T-helper 17 cell (primary cell): ENCODE measurements around the gene ACTRT2. TPM values are rescaled to one million over a fixed set of nuclear protein-coding genes. Genes with fewer than 3 reads are reported as not detected.
A peak's percentile ranks its signal among the peaks of the same experiment; 100 is the strongest.

Source experiments
- ATAC-seq: fragments of 150-1000 bp; cut with Tn5 transposase; 2 replicates; pipeline ENCODE4 v1.10.0; 2021; ENCODE audit warnings: mild to moderate bottlenecking, moderate library complexity
- DNase-seq, 3 donors: peaks; one replicate each; pipeline versions ENCODE4 v3.0.0 to v3.0.0-alpha.2; 2020 to 2021
- H3K9me3 ChIP-seq: one replicate; pipeline ENCODE4 v1.7.0; 2013; ENCODE audit warnings: low read length, mild to moderate bottlenecking; ENCODE audit not compliant: control insufficient read depth, poor library complexity, severe bottlenecking
- H3K27ac Mint-ChIP-seq: one replicate; pipeline ENCODE4 v1.8.0; 2022; ENCODE audit warnings: mild to moderate bottlenecking, moderate library complexity, mixed read lengths
- H3K27me3 Mint-ChIP-seq: one replicate; pipeline ENCODE4 v1.8.0; 2022; ENCODE audit warnings: mixed read lengths
- H3K36me3 Mint-ChIP-seq: one replicate; pipeline ENCODE4 v1.8.0; 2022; ENCODE audit warnings: low read depth, mixed read lengths
- H3K4me1 Mint-ChIP-seq: one replicate; pipeline ENCODE4 v1.8.0; 2022; ENCODE audit warnings: mild to moderate bottlenecking, mixed read lengths
- H3K4me3 Mint-ChIP-seq: one replicate; pipeline ENCODE4 v1.8.0; 2022; ENCODE audit warnings: mild to moderate bottlenecking, moderate library complexity, mixed read lengths
- total RNA-seq, 4 donors: library from RNA in 2 of 4; stranded (reverse) in 2 of 4; gene quantifications; one replicate each; pipeline ENCODE4 v1.2.3 and lab custom pipeline; 2022 to 2026

ACTRT2 gene
- total RNA-seq, 2 donors from 2014 or later = not detected

DNA sequence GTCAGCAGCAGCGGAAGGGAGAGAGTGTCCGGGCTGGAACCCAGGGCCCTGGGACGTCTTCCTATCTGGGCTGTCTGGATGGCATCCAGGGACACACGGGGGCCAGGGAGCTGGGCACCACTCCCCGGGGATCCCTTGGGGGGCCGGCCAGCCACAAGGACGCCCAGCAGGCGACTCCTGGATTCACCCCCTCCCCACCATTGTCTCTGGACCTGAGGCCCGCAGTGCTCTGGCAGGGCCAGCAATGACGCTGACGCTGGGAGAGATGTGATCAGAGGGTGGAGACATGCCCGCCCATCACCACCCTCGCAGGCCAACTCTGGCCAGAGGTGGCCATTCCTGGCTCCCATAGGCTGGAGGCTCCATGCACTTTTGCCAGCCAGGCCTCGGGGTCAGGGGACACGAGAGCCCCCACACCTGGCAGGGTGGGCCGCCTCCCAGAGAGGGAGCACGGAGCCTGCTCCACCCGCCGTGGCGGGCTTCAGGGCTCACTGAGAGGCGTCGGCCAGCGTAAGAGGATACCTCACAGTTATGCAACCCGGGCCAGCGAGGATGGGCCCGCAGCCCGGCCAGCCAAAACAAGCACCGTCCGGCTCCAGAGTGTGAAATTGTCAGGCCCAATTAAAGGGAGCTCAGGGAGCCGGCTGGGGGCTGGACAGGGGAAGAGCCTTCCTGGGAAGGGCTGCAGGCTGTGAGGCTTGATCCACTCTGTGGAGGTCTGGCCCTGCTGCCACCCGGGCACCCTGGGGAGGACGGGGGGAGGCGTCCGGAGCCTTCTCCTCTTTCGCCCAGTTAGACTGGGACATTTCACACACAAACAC lies 10.3 kb downstream of the ACTRT2 start:
- no peak overlapping the region for H3K4me3 Mint-ChIP-seq
- peaks cover 16% of the 10 kb centered on the region for H3K4me1 Mint-ChIP-seq
- H3K9me3 ChIP-seq = no peaks in the 10 kb centered on the region
- ATAC-seq (no peak), DNase-seq (no peak)
- no peaks in the 10 kb centered on the region for H3K27me3 Mint-ChIP-seq
- H3K36me3 Mint-ChIP-seq = no peaks in the 10 kb centered on the region
- H3K27ac Mint-ChIP-seq = no peak overlapping the region

- peaks cover 16% of the 10 kb centered on the region for H3K4me1 Mint-ChIP-seq
- no peak for DNase-seq
- peak overlapping the region; percentile 79 for H3K4me3 Mint-ChIP-seq
- H3K9me3 ChIP-seq = no peaks in the 10 kb centered on the region
- H3K27me3 Mint-ChIP-seq = no peaks in the 10 kb centered on the region
- peak overlapping the region; percentile 24 for H3K27ac Mint-ChIP-seq
- no peak for ATAC-seq
- no peaks in the 10 kb centered on the region for H3K36me3 Mint-ChIP-seq
These were observed 11.2 kb downstream of the ACTRT2 start for GRCh38 chr1:3032371-3033039.

- Mint-ChIP-seq H3K4me3 (peak overlapping the region; percentile 59), H3K27me3 (no peaks in the 10 kb centered on the region), H3K4me1 (peaks cover 18% of the 10 kb centered on the region), H3K27ac (peak overlapping the region; percentile 24), H3K36me3 (no peaks in the 10 kb centered on the region)
- ATAC-seq (peak; percentile 91), DNase-seq (peak in 2 of 3 donors; percentile 24 to 31)
- H3K9me3 ChIP-seq = no peaks in the 10 kb centered on the region
These were observed 11.9 kb downstream of the ACTRT2 start for GRCh38 chr1:3033040-3033789.

DNA sequence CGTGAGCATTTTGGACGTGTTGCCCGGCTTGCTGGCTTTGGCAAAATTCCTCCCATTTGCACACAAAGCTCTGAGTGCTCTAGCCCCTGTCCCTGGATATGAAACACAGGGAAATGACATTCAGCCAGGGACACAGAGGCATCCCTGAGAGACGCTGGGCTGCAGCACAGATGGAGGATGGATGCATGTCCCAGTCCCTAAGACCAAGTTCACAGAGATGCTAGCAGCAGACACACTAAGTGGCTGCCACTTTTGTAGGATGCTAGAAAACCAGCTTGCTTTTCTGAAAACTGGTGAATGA lies 12.5 kb downstream of the ACTRT2 start:
- H3K4me3 Mint-ChIP-seq = peak overlapping the region; percentile 59
- no peak for DNase-seq
- H3K27me3 Mint-ChIP-seq = no peaks in the 10 kb centered on the region
- ATAC-seq = no peak
- H3K36me3 Mint-ChIP-seq = no peaks in the 10 kb centered on the region
- H3K9me3 ChIP-seq = no peaks in the 10 kb centered on the region
- peak overlapping the region; percentile 24 for H3K27ac Mint-ChIP-seq
- peaks cover 18% of the 10 kb centered on the region for H3K4me1 Mint-ChIP-seq

GRCh38 chr1:3034162-3034561 lies 12.9 kb downstream of the ACTRT2 start:
- no peak for ATAC-seq
- H3K27ac Mint-ChIP-seq = peak overlapping the region; percentile 54
- DNase-seq = no peak

DNA sequence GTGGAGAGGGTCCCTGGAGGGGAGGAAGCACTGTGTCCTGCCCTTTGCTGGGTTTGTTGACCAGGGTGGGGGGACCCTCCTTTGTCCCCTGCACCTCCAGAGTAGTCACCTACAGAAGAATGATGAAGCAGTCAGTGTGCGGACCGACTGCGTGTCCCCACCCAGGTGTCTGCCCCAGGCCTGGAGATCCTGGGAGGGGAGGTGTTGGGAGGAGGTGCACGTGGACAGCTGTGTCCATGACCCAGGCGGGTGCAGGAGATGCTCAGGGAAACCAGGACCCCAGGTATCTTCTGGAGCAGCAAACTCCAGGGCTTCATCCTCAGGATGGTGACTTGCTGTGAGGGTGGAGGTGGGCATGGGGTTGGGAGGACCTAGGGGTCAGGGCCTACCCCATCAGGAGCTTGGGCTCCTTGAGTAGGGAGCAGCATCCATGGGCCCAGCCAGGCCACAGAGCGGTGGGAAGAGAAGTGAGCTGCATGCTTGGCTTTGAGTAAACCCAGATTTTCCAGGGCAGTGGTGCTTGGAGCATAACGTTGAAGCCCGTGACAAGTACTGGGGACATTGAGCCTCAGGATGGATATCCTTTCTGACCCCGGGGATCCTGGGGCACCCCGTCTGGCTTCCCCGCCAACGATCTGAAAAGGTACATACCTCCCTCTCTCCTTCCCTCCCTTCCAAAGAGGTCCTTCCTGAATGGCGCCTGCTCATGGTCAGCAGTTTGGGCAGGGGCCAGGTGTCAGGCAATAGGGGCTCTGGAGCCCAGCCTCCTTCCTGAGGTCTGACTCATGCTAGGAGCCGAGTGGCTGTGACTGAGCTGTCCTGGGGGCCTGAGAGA lies 13.7 kb downstream of the ACTRT2 start:
- Mint-ChIP-seq H3K4me3 (no peak overlapping the region), H3K4me1 (peaks cover 18% of the 10 kb centered on the region), H3K27me3 (no peaks in the 10 kb centered on the region), H3K27ac (peak overlapping the region; percentile 54), H3K36me3 (no peaks in the 10 kb centered on the region)
- ATAC-seq (no peak), DNase-seq (no peak)
- no peaks in the 10 kb centered on the region for H3K9me3 ChIP-seq

More at GRCh38 chr1:3034162-3034561, 12.9 kb downstream of the ACTRT2 start:
- Mint-ChIP-seq H3K4me1 (peaks cover 18% of the 10 kb centered on the region), H3K36me3 (no peaks in the 10 kb centered on the region), H3K4me3 (no peak overlapping the region), H3K27me3 (no peaks in the 10 kb centered on the region)
- no peaks in the 10 kb centered on the region for H3K9me3 ChIP-seq

- Mint-ChIP-seq H3K4me3 (no peak overlapping the region), H3K4me1 (peaks cover 18% of the 10 kb centered on the region), H3K36me3 (no peaks in the 10 kb centered on the region), H3K27me3 (no peaks in the 10 kb centered on the region), H3K27ac (no peak overlapping the region)
- ATAC-seq (no peak), DNase-seq (no peak)
- H3K9me3 ChIP-seq = no peaks in the 10 kb centered on the region
These were observed 14.5 kb downstream of the ACTRT2 start for GRCh38 chr1:3035563-3036446.

DNA sequence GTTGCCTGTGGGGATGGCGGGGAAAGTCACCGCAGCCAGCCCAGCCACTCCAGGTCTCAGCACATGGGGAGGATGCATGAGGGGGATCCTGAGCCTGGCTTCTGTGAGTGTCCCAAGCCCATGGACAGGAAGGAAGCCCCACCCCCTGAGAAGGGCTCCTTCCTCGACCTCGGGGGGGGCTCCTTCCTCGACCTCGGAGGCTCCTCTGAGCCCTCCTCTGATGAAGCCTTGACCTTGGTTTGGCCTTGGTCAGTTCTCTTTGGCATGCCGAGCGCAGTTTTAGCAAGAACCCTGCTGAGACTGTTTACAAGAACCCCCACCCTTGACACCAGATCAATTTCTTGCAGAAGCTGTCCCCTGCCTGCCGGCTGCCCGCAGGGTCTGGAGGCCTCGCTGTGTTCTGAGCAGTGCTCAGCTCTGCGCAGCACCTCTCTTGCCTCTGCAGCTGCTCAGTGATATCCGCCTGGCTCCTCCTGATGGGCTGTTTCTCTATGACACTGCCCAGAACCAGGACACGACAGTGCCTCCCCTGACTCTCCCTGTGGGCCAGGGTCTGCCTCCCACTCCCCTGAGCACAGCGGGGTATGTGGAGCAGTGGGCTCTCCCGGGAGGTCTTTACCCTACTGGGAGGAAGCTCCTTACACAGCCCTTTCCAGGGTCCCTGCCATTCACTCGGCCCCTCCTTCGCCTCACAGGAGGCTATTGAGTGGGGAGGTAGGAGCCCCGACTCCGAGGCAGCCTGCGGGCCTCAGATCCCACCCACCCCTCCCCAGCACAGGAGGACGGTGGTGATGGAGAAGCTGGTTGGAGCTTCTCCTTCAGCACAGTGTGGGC lies 15.4 kb downstream of the ACTRT2 start:
- no peak overlapping the region for H3K27ac Mint-ChIP-seq
- H3K36me3 Mint-ChIP-seq = no peaks in the 10 kb centered on the region
- no peak for ATAC-seq
- no peak overlapping the region for H3K4me3 Mint-ChIP-seq
- DNase-seq = no peak
- no peaks in the 10 kb centered on the region for H3K9me3 ChIP-seq
- no peaks in the 10 kb centered on the region for H3K27me3 Mint-ChIP-seq
- peaks cover 18% of the 10 kb centered on the region for H3K4me1 Mint-ChIP-seq

GRCh38 chr1:3037281-3038040 lies 16.2 kb downstream of the ACTRT2 start:
- no peak overlapping the region for H3K27ac Mint-ChIP-seq
- ATAC-seq (no peak), DNase-seq (no peak)

DNA sequence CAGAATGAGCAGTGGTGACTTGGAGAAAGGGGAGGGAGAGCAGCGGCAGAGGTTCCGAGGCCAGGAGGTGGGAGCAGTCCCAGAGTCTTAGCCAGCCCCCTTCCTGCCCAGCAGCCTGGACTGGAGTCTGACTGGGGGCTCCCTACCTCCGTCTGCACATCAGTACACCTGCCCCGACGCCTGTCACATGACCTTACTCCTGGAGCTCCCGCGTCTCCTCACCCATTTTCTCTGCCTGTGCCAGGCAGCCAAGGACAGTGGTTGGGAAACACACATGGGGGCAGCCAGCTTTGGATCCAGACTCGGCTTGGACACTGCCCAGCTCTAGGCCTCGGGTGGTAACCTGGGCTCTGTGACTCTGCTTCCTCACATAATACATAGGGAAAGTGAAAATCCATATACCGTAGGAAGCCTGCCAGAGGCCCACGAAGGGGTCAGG lies 16.9 kb downstream of the ACTRT2 start:
- no peak overlapping the region for H3K27ac Mint-ChIP-seq
- no peaks in the 10 kb centered on the region for H3K36me3 Mint-ChIP-seq
- H3K4me3 Mint-ChIP-seq = no peak overlapping the region
- DNase-seq (no peak), ATAC-seq (no peak)
- no peaks in the 10 kb centered on the region for H3K27me3 Mint-ChIP-seq
- H3K4me1 Mint-ChIP-seq = peaks cover 13% of the 10 kb centered on the region
- no peaks in the 10 kb centered on the region for H3K9me3 ChIP-seq

More at GRCh38 chr1:3037281-3038040, 16.2 kb downstream of the ACTRT2 start:
- Mint-ChIP-seq H3K4me3 (no peak overlapping the region), H3K27me3 (no peaks in the 10 kb centered on the region), H3K36me3 (no peaks in the 10 kb centered on the region), H3K4me1 (peaks cover 15% of the 10 kb centered on the region)
- no peaks in the 10 kb centered on the region for H3K9me3 ChIP-seq
